Measurements from ENCODE around the gene ITPRIP.

ITPRIP gene

DNA sequence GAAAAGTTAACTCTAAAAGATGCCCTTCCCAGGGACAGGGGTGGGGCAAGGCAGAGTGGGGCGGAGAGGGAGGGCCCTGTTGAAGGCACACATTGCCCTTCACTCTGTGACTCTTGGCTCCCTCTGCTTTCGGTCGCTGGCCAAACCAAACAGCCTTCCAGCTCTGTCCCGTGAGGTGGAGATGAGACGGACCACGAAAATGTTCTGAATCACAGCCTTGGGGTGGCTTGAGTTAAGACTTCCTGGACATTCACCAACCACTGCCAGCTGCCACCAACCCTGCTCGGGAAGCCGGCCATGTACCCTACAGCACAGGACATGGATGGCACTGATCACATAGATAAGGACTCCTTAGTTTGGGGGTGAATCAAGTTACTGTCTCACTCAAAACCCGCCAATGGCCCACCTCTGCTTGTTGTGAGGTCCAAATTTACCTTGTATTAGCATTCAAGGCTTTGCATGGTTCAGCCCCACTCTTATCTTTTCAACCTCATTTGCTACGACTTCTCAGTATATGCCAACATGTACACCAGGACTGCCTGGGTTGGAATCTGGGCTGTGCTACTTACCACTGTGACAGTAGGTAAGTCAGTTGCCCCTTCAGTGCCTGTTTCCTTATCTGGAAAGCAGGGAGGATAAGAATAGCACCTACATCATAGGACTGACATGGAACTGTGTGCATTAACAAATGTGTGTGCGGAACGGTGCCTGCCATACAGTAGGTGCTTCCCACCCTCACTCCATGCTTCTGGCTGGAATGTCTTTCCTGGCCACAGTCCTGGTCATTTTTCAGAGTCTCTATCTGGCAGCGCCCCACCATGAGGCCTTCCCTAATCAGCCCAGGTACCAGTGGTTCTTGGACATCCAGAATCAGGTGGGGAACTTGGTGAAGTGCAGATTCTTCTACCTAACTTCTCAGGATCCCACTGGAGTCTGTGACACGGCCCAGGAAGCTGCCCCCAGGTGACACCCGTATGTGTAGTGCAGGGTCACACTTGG lies 28.0 kb downstream of the ITPRIP start:
- no peak for DNase-seq (ENCODE audit: low read depth in 2 of 2)

DNA sequence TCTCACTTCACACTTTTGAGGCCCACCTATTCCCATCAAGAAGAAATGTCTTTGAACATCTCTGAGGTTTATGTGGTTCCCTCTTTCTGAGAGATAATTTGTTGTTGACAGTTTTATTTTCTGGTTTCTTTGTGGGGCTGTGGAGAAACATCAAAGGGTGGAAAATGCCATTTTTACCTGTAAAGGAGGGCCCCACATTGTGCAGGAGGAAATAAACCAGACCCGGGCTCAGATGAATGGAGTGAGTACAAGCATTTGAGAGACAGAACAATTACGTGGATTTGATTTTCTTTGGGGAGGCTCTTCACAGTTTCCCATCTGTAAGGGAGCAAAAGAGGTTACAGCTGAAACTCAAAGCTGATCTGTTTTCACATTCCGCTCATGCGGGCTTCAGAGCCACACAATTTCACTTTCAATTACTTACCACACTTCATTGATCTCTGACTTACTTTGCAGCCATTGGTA lies 29.8 kb downstream of the ITPRIP start:
- no peak for DNase-seq (ENCODE audit: low read depth in 2 of 2)

GRCh38 chr10:104307576-104308438 lies 30.5 kb downstream of the ITPRIP start:
- no peak for DNase-seq (ENCODE audit: low read depth in 2 of 2)

DNA sequence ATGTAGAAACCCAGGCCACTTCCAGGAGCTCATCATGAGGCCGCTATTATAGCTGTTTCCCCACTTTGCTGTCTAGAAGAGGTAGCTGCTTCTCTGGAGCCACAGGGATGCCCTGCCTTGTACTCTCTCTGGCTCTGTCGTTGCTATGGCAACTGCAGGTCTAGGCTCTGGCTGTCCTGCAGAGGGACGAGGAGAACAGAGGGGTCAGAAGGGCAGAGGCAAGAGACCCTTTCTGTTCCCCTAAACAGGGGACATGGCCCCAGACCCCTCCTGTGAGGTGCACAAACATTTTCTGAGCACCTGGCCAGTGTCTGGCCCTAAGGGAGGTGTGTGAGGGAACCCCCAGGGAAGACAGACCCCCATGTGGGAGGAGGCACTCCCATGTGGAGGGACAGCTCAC lies 31.4 kb downstream of the ITPRIP start:
- no peak for DNase-seq (ENCODE audit: low read depth in 2 of 2)

- no peak for DNase-seq (ENCODE audit: low read depth in 2 of 2)
Measured at GRCh38 chr10:104304927-104305326, 33.3 kb downstream of the ITPRIP start.

- no peak for DNase-seq (ENCODE audit: low read depth in 2 of 2)
Measured at GRCh38 chr10:104304356-104304745, 33.9 kb downstream of the ITPRIP start.

GRCh38 chr10:104303594-104304355 lies 34.5 kb downstream of the ITPRIP start:
- DNase-seq (ENCODE audit: low read depth in 2 of 2): no peak

DNA sequence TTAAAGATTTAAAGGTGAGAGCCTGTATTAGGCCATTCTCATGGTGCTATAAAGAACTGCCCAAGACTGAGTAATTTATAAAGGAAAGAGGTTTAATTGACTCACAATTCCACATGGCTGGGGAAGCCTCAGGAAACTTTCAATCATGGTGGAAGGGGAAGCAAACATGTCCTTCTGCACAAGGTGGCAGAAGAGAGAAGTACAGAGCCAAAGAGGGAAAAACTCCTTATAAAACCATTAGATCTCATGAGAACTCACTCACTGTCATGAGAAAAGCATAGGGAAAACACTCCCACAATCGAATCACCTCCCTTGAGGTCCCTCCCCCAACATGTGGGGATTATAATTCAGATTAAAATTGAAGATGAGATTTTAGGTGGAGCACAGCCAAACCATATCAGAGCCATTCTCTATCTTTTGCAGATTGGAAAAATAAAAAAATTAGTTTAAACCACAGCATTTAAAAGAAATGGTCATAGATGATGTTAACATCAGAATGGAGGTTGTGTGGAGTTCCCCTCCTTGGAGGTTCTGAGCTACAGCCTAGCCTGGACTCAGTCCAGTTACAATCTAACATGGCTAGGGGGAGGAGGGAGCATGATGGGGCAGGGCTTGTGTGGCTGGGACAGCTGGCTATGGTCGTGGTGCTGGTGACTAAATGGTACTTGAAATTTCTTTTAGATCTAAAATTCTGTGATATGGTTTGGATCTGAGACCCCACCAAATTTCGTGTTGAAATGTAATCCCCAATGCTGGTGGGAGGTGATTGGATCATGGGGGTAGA lies 36.2 kb downstream of the ITPRIP start:
- no peak for DNase-seq (ENCODE audit: low read depth in 2 of 2)

GRCh38 chr10:104300736-104301292 lies 37.5 kb downstream of the ITPRIP start:
- no peak for DNase-seq (ENCODE audit: low read depth in 2 of 2)

- no peak for DNase-seq (ENCODE audit: low read depth in 2 of 2)
Measured at GRCh38 chr10:104300002-104300735, 38.1 kb downstream of the ITPRIP start.

DNA sequence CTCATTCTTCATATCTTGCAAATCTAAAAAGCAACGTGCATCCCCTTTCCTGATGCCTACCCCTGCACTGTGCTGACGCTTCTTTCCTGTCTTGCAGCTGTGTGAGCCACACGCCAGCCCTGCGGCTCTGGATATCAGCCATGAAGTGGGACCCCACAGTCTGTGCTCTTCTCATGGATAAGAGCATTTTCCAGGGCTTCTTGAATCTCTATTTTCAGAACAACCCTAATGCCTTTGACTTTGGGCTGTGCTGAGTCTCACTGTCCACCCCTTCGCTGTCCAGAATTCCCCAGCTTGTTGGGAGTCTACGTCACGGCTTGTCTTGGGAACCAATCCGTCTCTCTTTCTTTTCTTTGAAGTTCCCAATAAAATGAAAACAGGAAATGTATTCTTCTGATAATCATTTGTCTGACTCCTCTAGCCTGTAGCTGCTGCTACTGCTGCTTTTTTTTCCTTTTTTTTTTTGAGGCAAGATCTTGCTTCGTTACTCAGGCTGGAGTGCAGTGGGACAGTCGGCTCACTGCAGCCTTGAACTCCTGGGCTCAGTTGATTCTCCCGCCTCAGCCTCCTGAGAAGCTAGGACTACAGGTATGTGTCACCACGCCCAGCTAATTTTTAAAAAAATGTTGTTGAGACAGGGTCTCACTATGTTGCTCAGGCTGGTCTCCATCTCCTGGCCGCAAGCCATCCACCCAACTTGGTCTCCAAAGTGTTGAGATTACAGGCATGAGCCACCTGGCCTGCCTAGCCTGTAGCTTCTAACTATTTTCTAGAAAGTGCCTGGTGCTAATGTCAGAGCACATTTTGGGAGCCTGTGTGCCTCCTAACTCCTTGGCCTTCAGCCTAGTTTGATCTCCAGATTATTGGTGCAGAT lies 39.0 kb downstream of the ITPRIP start:
- DNase-seq (ENCODE audit: low read depth in 2 of 2): no peak

- peak in 1 of 2 donors; percentile 46 for DNase-seq (ENCODE audit: low read depth in 2 of 2)
Measured at GRCh38 chr10:104297697-104298660, 40.3 kb downstream of the ITPRIP start.

DNA sequence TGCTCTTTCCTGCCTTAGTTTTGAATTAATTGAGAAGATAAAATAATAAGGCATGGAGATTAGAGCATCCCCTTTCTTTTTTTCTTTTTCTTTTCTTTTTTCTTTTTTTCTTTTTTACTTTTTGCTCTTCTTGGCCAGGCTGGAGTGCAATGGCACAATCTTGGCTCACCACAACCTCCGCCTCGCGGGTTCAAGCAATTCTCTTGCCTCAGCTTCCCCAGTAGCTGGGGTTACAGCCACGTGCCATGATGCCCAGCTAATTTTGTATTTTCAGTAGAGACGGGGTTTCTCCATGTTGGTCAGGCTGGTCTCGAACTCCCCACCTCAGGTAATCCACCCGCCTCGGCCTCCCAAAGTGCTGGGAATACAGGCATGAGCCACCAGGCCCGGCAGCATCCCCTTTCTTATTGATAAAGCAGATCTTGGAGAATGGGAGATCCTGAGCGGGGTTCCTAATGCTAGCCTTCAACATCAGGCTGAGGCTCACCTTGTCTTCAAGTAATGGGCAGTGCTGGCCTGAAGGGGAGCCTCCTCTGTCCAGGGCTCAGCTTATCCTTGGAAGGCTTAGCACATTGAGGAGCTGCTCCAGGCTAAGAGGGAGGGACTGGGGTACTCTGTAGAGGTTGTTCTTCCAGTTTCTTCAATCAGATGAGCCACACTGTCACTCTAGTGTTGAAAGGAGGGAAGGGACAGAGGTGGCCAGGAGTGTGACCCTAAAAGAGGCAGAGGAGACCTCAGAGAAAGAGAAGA lies 41.4 kb downstream of the ITPRIP start:
- DNase-seq (ENCODE audit: low read depth in 2 of 2): no peak

DNA sequence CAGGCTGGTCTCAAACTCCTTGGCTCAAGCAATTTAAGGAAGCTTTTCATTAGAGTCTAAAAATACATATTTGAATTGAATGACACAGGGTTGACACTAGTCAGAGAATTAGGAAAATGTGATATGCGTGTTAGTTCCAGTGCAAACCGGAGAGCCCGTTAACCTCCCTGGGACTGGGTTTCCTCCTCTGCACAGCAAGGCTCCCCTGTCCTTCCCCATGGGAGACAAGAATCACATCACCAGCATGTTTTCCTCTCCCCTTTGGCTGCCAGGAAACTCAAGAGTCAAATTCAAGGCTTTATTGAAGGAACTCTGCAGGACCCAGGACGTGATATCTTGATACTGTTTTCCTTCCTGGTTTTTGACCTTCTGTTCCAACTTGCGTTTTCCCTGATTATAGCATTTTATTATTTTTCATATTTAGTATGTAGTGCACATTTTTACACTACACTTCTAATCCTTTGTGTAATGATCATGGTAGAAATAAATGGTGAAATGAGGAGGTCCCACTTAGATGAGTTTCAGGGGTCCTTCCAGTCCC lies 44.4 kb downstream of the ITPRIP start:
- DNase-seq (ENCODE audit: low read depth in 2 of 2): no peak

DNA sequence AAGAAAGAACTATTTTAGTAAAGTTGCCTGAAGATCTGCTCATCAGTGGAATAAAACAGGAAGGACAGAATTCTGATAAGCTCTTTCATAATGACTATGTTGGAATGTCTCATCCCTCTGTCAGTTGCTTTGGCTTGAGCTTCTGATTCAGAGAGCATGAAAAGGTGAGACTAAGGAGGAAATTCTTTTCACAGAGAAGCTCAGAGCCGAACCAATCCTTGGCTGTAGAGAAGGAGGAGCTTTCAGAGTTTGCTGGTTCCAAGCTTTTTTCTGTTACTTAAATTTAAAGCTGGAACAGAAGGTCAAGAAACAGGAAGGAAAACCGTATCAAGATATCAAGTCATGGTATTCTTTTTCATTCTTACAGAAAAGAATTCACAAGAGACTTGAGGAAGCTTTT lies 45.3 kb downstream of the ITPRIP start:
- DNase-seq (ENCODE audit: low read depth in 2 of 2): no peak

GRCh38 chr10:104291439-104291951 lies 46.8 kb downstream of the ITPRIP start:
- peak; percentile 75 to 83 for DNase-seq (ENCODE audit: low read depth in 2 of 2)
